A673 (cell line): ENCODE measurements around the gene TFF2.

Experiments used
- CTCF ChIP-seq: fragments of 300-800, 200-600 bp; sonication (generic); conservative IDR thresholded peaks from 2 replicates; pipeline ENCODE4 v1.5.1; 2017; ENCODE audit warnings: low read depth, mild to moderate bottlenecking, antibody characterized with exemption, low read length, moderate library complexity, mixed read lengths
- EZH2 ChIP-seq: fragments of 200-600 bp; sonication (generic); IDR thresholded peaks from 2 replicates; pipeline ENCODE4 v1.6.1; 2017; ENCODE audit warnings: borderline replicate concordance, low read depth, mild to moderate bottlenecking, mixed read lengths, antibody characterized with exemption, low read length; ENCODE audit not compliant: poor library complexity, severe bottlenecking

- TF ChIP-seq CTCF = no peak
- TF ChIP-seq EZH2 = no peak
These were observed 6.8 kb downstream of the TFF2 start for GRCh38 chr21:42343963-42344510.
